GM23248 (cell line): Measurements from ENCODE around the gene TFEC. TPM values are rescaled to one million over a fixed set of nuclear protein-coding genes. Genes with fewer than 3 reads are reported as not detected.

Experiments used
- DNase-seq: peaks from one replicate; pipeline ENCODE4 v3.0.0-alpha.2; 2015
- H2AFZ ChIP-seq: fragments of 200-600 bp; sonication (generic); 2 replicates; pipeline ENCODE4 v1.6.1; 2016; ENCODE audit warnings: antibody characterized with exemption
- H3F3A ChIP-seq: fragments of 200-600 bp; sonication (generic); 2 replicates; pipeline ENCODE4 v1.6.1; 2016; ENCODE audit warnings: mild to moderate bottlenecking, antibody characterized with exemption, mixed run types; ENCODE audit not compliant: insufficient read depth
- H3K27ac ChIP-seq: fragments of 200-600 bp; sonication (generic); 2 replicates; pipeline ENCODE4 v1.5.1; 2016; ENCODE audit warnings: mild to moderate bottlenecking
- H3K27me3 ChIP-seq: fragments of 200-600 bp; sonication (generic); replicated peaks from 2 replicates; pipeline ENCODE4 v1.6.1; 2016; ENCODE audit warnings: mild to moderate bottlenecking; ENCODE audit not compliant: insufficient read depth
- H3K36me3 ChIP-seq: fragments of 200-600 bp; sonication (generic); 2 replicates; pipeline ENCODE4 v1.6.1; 2016; ENCODE audit warnings: low read depth, mild to moderate bottlenecking
- H3K4me1 ChIP-seq: fragments of 200-600 bp; sonication (generic); 2 replicates; pipeline ENCODE4 v1.6.1; 2016; ENCODE audit warnings: mild to moderate bottlenecking; ENCODE audit not compliant: insufficient read depth
- H3K4me2 ChIP-seq: fragments of 200-600 bp; sonication (generic); one replicate; pipeline ENCODE4 v1.6.1; 2016; ENCODE audit warnings: mild to moderate bottlenecking; ENCODE audit not compliant: unreplicated experiment
- H3K4me3 ChIP-seq: fragments of 200-600 bp; sonication (generic); 2 replicates; pipeline ENCODE4 v1.5.1; 2016; ENCODE audit warnings: mild to moderate bottlenecking
- H3K79me2 ChIP-seq: fragments of 200-600 bp; sonication (generic); 2 replicates; pipeline ENCODE4 v1.6.1; 2016; ENCODE audit warnings: mild to moderate bottlenecking; ENCODE audit not compliant: insufficient read depth
- H3K9ac ChIP-seq: fragments of 200-600 bp; sonication (generic); 2 replicates; pipeline ENCODE4 v1.6.1; 2016; ENCODE audit warnings: mild to moderate bottlenecking
- H3K9me2 ChIP-seq: fragments of 200-600 bp; sonication (generic); 2 replicates; pipeline ENCODE4 v1.6.1; 2016; ENCODE audit warnings: mixed run types, mild to moderate bottlenecking, moderate library complexity; ENCODE audit not compliant: insufficient read depth
- H3K9me3 ChIP-seq: fragments of 200-600 bp; sonication (generic); one replicate; pipeline ENCODE4 v1.6.1; 2017; ENCODE audit warnings: low read depth
- H4K20me1 ChIP-seq: fragments of 200-600 bp; sonication (generic); 2 replicates; pipeline ENCODE4 v1.6.0; 2016; ENCODE audit not compliant: insufficient read depth
- EZH2 ChIP-seq: fragments of 200-600 bp; sonication (generic); IDR thresholded peaks from 2 replicates; pipeline ENCODE4 v1.6.1; 2018; ENCODE audit warnings: antibody characterized with exemption, mild to moderate bottlenecking; ENCODE audit not compliant: insufficient read depth, poor library complexity, severe bottlenecking
- EZH2phosphoT487 ChIP-seq: fragments of 200-600 bp; sonication (generic); IDR thresholded peaks from 2 replicates; pipeline ENCODE4 v1.6.1; 2018; ENCODE audit warnings: antibody characterized with exemption, moderate library complexity, mild to moderate bottlenecking, low read depth; ENCODE audit not compliant: insufficient read depth
- WGBS, 2 experiments: methylation state at CpG; one replicate each; pipeline ENCODE4 v1.1.6; 2015 to 2017; ENCODE audit warnings: low lambda C conversion rate in 2 of 2, low coverage in 1 of 2; ENCODE audit errors: missing lambda C conversion rate in 2 of 2; 5-methylcytosine and 5-hydroxymethylcytosine counted together
- in situ Hi-C: fragments of 300-500 bp; cut with MboI; formaldehyde crosslinking; loops from 2 replicates; pipeline ENCODE4 v1.15.0; 2020
- polyA plus RNA-seq: library from polyadenylated mRNA; unstranded; fragments of >200 nt; fragmentation: Nextera tagmentation; extraction: Ambion mirVana; gene quantifications from 2 replicates; pipeline ENCODE4 v1.2.1, GENCODE V29; 2016
- total RNA-seq: library from RNA; depleted of rRNA; stranded (reverse); fragments of >200 nt; shearing (Covaris generic); gene quantifications from 2 replicates; pipeline ENCODE4 v1.2.3, GENCODE V29; 2014

TFEC gene
- total and polyA plus RNA-seq, 2 experiments from 2014 or later, result not detected

- Histone ChIP-seq H3K4me2 (no peak overlapping the region), H3K79me2 (no peaks in the 10 kb centered on the region), H3K27me3 (0 out of 2 replicates have a peak, but pooled peaks cover 5% of the 10 kb centered on the region), H3F3A (no peaks in the 10 kb centered on the region), H3K9me2 (no peaks in the 10 kb centered on the region), H4K20me1 (no peaks in the 10 kb centered on the region), H3K4me3 (no peak overlapping the region), H2AFZ (no peak overlapping the region), H3K4me1 (no peaks in the 10 kb centered on the region), H3K9me3 (no peaks in the 10 kb centered on the region), H3K9ac (no peak overlapping the region), H3K36me3 (no peaks in the 10 kb centered on the region), H3K27ac (no peak overlapping the region)
- no peak for TF ChIP-seq EZH2phosphoT487
- TF ChIP-seq EZH2, result no peak
- DNase-seq, result no peak
- in situ Hi-C loops, result no loop called here
Observed at GRCh38 chr7:115987486-115987885, 43.1 kb downstream of the TFEC start.

DNA sequence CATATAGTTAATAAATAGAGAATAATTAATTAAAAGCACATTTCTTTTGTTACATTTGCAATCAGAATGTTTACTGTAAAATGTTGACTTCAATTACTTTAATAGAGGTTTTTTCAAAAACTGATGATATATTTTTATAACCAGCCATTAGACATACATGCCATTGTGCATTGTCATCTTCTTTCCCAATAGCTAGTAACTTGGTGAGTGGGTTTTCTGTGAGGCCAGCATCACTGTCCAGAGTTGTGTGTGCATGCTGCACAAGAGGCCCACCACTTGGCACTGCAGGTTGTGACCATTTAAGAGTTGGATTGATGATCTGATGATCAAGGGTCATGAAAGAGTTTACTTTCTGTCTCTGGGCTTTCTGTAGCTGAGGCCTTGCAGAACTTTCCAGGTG, 46.5 kb downstream of the TFEC start:
- Histone ChIP-seq H3K27ac (no peak overlapping the region), H3K79me2 (no peaks in the 10 kb centered on the region), H3K9me3 (no peaks in the 10 kb centered on the region), H3K27me3 (0 out of 2 replicates have a peak, but pooled peaks cover 5% of the 10 kb centered on the region), H3F3A (no peaks in the 10 kb centered on the region), H3K4me3 (no peak overlapping the region), H3K4me2 (no peak overlapping the region), H3K9me2 (no peaks in the 10 kb centered on the region), H2AFZ (no peak overlapping the region), H3K36me3 (no peaks in the 10 kb centered on the region), H3K4me1 (no peaks in the 10 kb centered on the region), H4K20me1 (no peaks in the 10 kb centered on the region), H3K9ac (no peak overlapping the region)
- DNase-seq, result peak; percentile 32
- in situ Hi-C loops, result no loop called here
- TF ChIP-seq EZH2 (no peak), EZH2phosphoT487 (no peak)

GRCh38 chr7:115980159-115980558, 50.4 kb downstream of the TFEC start:
- Histone ChIP-seq H3K4me3 (no peak overlapping the region), H3K27me3 (0 out of 2 replicates have a peak, but pooled peaks cover 20% of the 10 kb centered on the region), H3K9me3 (no peaks in the 10 kb centered on the region), H3K36me3 (no peaks in the 10 kb centered on the region), H2AFZ (no peak overlapping the region), H3K79me2 (no peaks in the 10 kb centered on the region), H3K9ac (no peak overlapping the region), H3K4me1 (no peaks in the 10 kb centered on the region), H3F3A (no peaks in the 10 kb centered on the region), H3K4me2 (no peak overlapping the region), H3K27ac (no peak overlapping the region), H3K9me2 (no peaks in the 10 kb centered on the region), H4K20me1 (no peaks in the 10 kb centered on the region)
- TF ChIP-seq EZH2phosphoT487, result no peak
- TF ChIP-seq EZH2, result no peak
- no peak for DNase-seq
- in situ Hi-C loops, result no loop called here

DNA sequence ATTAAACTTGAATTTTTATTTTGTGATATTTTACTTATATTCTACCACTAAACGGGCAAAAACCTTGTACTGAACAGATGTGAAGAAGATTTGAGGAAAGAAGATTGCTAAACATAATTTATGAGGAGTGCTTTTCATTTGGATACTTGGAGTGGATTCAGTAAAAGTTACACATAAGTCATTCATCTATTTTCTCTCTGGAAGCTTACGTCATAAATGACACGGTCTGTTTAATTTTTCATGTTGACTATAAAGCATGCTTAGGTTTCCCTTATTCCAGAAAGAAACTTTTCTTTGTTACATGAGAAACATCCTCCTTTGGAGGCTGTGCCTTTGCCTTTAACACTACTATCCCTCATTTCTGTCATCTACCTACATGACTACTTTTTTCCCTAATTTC, 53.9 kb downstream of the TFEC start:
- H3K27ac ChIP-seq, result no peak overlapping the region
- no peaks in the 10 kb centered on the region for H3K9me3 ChIP-seq
- in situ Hi-C loops, result no loop called here
- no peak overlapping the region for H2AFZ ChIP-seq
- no peak for DNase-seq
- no peaks in the 10 kb centered on the region for H3K4me1 ChIP-seq
- no peak for TF ChIP-seq EZH2phosphoT487
- no peak for TF ChIP-seq EZH2
- no peaks in the 10 kb centered on the region for H3F3A ChIP-seq
- no peaks in the 10 kb centered on the region for H3K79me2 ChIP-seq
- H3K27me3 ChIP-seq, result 0 out of 2 replicates have a peak, but pooled peaks cover 21% of the 10 kb centered on the region
- no peak overlapping the region for H3K9ac ChIP-seq
- H3K4me2 ChIP-seq, result no peak overlapping the region
- H3K9me2 ChIP-seq, result no peaks in the 10 kb centered on the region
- H3K4me3 ChIP-seq, result no peak overlapping the region
- H3K36me3 ChIP-seq, result no peaks in the 10 kb centered on the region
- 0 to 2% methylated on average over 3 of the region's 3 CpGs for WGBS, 2 experiments
- no peaks in the 10 kb centered on the region for H4K20me1 ChIP-seq

DNA sequence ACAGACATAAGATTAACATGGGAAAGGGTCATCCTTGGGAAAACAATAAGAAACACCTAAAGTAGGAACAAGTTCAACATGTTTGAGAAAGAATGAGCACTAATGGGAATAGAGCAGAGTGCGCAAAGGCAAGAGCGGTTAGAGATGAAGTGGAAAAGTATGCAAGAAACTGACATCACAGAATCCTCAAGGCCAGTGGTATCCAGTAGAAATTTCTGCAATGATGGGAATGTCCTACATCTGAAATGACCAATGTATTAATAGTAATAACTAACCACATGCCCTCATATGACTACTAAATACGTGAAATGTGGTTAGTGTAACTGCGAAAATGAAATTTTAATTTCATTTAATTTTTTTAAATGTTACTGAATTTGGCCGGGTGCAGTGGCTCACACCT, 54.8 kb downstream of the TFEC start:
- no peaks in the 10 kb centered on the region for H3K9me3 ChIP-seq
- no peaks in the 10 kb centered on the region for H4K20me1 ChIP-seq
- WGBS, 2 experiments, result 61 to 67% methylated on average over 5 of the region's 5 CpGs
- no peak for DNase-seq
- no peaks in the 10 kb centered on the region for H3K9me2 ChIP-seq
- H3K27ac ChIP-seq, result no peak overlapping the region
- in situ Hi-C loops, result no loop called here
- no peaks in the 10 kb centered on the region for H3F3A ChIP-seq
- 0 out of 2 replicates have a peak, but pooled peaks cover 25% of the 10 kb centered on the region for H3K27me3 ChIP-seq
- no peak overlapping the region for H3K4me3 ChIP-seq
- no peak overlapping the region for H3K9ac ChIP-seq
- TF ChIP-seq EZH2phosphoT487, result no peak
- no peak for TF ChIP-seq EZH2
- H3K4me2 ChIP-seq, result no peak overlapping the region
- no peak overlapping the region for H2AFZ ChIP-seq
- H3K79me2 ChIP-seq, result no peaks in the 10 kb centered on the region
- no peaks in the 10 kb centered on the region for H3K36me3 ChIP-seq
- H3K4me1 ChIP-seq, result no peaks in the 10 kb centered on the region
